Middle frontal gyrus (tissue), 1 donor: ENCODE measurements around the gene BHLHA9.
"Not testable (repeated sequence)": the region's sequence is repeated elsewhere in the genome, so short reads cannot be mapped to it uniquely, and the experiment has no call there.

ENCODE experiments used
- DNase-seq: peaks from one replicate; pipeline ENCODE4 v3.0.0-alpha.2; 2015; ENCODE audit warnings: low spot score; ENCODE audit errors: extremely low spot score

Gene BHLHA9

DNA sequence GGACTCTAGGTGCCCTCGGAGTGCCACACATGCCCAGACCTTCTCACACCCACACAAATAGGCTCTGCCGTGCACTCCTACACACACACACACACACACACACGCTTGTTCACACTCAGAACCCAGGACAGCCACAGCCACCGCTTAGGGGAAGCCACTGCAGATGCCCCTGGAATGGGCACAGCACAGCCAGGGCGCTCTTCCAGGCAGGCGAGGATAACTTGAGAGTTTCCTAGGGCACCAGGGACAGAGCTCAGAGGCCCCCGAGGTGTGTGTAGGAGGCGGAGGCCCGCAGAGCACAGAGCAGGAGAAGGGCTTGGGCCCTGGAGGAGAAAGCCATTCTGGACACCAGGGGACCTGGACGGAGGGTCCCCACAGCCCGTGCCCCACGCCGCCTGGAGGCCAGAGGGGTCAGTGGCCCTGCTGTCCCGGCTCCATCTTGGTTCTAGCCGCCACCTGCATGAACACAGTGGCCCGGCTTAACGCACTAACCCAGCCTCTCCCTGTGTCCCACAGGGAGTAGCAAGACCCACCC is 30.2 kb downstream of the BHLHA9 start:
- DNase-seq: no peak

DNA sequence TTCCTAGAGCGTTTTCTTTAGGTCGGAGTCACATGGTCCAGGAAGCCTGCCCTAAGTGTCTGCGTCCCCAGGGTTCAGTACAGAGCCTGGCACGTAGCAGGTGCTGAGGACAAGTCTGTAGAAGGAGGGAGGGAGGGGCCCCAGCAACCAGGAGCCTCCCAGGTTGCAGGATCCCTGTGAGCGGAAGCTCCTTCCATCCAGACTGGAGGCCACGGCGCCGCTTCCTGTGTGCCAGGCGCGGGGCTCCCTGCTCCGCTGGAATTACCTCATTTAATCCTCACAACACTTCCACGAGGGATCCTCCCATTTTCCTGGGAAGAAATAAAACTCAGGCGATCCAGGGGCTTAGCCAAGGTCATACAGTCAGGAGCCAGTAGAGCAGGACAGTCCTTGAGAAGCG is 31.3 kb downstream of the BHLHA9 start:
- DNase-seq: no peak

DNA sequence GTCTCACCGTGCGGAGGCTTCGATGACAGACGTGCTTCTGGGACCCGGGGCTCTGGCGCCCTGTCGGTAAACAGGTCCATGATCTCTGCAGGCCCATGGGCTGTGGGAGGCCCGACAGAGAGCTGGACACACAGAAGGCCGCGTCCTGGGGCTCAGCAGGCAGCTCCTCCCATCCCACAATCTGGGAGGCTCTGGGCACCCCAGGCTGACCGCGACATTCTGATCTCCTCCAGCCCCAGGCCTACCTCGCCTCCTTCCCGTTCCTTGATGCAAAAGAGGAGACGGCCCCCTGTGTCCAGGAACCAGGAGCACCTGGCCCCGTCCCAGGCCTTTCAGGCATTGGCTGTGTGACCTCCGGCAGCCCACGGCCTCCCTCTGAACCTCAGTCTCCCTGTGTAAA is 32.5 kb downstream of the BHLHA9 start:
- DNase-seq: no peak

GRCh38 chr17:1304522-1304921 is 34.3 kb downstream of the BHLHA9 start:
- DNase-seq: no peak

- no peak for DNase-seq
These were observed 34.8 kb downstream of the BHLHA9 start for GRCh38 chr17:1304962-1305563.

DNA sequence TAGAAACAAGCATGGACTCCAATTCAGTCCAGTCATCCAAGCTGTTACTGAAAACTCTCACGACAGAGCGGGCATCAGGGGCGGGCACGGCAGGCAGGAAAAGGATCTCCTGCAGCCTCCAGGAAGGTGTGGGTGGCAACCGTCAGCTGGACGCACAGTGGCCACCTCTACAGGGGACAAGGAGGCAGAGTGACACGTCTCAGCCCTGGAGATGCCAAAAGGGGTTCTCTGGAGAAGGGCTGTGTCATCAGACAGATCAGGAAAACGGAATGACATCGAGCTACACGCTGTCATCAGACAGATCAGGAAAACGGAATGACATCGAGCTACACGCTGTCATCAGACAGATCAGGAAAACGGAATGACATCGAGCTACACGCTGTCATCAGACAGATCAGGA is 37.6 kb downstream of the BHLHA9 start:
- DNase-seq: not testable (repeated sequence)

DNA sequence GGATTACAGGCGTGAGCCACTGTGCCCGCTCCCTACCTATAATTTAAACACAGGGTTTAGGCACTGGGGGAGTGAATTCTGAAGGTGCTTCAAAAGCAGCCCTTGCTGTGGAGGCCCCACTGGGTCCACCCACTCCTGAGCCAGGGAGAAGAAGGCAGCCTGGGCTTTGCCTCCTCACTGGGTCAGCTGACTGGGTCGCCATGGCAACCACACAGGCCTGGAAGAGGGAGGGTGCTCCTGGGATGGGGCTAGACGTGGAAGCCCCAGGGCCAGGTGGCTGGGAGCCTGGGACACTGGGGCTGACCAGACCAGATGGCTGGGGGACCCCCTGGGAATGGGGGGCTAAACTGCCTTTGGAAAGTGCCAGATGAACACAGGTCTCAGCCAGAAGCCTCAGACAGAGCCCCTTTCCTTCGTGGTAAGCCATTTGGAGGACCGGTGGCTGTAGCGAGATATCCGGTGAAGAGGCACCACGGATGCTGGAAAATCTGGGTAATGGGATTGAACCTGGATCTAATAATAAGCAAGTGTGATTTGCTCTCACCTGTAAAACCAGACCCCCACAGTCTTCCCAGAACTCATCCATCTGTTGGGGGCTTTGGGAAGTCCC is 42.1 kb downstream of the BHLHA9 start:
- no peak for DNase-seq

DNA sequence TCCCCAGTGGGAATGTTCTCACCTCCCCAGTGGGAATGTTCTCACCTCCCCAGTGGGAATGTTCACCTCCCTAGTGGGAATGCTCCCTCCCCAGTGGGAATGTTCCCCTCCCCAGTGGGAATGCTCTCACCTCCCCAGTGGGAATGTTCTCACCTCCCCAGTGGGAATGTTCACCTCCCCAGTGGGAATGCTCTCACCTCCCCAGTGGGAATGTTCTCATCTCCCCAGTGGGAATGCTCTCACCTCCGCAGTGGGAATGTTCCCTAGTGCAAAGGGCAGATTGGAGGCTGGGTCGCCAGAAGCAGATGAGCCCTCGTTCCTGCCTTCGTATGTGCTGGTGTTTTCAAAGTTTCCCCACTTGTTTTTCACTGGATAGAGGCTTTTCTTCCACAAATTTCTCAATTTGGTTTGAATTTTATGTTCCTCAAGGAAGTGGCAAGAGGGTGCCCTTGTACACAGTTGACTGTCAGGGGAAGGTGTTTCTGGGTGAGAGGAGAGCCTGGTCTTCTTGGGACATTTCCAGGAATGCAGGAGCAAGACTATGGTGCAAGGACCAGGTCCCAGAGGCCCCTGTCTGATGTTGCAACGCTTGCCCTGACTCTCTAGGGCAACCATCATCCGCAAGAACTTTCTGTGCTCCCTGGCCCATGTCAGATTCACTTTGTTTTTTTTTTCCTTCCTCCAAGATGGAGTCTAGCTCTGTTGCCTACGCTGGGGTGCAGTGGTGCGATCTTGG is 43.2 kb downstream of the BHLHA9 start:
- no peak for DNase-seq

DNA sequence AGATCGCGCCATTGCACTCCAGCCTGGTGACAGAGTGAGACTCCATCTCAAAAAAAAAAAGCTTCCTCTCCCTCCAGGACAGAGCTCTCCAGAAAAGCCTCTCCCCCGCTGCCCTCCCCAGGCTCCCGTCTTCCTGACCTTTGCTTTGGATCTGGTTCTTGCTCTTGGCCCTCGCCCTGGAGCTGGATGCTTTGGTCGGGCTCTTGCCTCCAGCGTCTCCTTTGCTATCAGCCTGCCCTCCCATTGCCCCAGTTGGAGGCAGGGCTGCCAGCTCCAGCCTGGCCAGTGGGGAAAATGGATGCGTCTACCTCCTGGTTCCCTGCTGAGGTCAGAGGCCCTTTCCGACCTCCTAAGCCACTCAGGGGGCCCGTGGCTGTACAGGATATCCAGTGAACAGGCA is 45.2 kb downstream of the BHLHA9 start:
- DNase-seq: no peak

DNA sequence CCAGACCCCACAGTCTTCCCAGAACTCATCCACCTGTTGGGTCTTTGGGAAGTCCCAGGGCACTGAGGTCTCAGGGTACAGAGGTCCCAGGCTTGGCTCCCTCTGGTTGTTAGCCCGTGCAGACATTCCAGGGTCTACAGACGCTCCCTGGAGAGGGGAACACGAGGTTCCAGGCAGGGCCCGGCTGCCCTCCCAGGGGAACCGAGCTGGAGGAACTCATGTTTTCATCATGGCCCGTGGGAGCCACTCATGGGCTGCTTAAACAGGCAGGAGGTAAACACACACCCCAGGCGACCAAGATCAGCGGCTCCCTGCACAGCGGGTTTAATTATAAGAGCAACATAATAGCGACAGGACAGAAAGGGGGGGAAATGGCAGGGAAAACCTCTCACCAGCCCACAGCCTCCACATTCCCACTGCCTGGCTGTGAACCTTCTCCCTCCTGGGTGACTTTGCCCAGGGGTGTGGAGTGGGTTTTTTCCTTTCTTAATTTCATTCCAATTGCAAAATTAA is 45.7 kb downstream of the BHLHA9 start:
- DNase-seq: no peak
